Panc1 (cell line): ENCODE measurements around the gene CST5. TPM values are rescaled to one million over a fixed set of nuclear protein-coding genes. Genes with fewer than 3 reads are reported as not detected.

Source experiments
- ATAC-seq: fragments of 200-7000 bp; cut with Tn5 transposase; 2 replicates; pipeline ENCODE4 v1.9.1; 2020; ENCODE audit warnings: mild to moderate bottlenecking, moderate library complexity
- BruUV-seq: library from RNA; stranded (reverse); fragments of 400-500 nt; replicated peaks from 2 replicates; lab custom pipeline; 2021; lab: Mats Ljungman, UMichigan
- CTCF ChIA-PET: fragments of 300-600 bp; sonication (Branson Sonifier 250); formaldehyde crosslinking; loops from one replicate; lab custom pipeline; 2022; ENCODE audit warnings: antibody characterized with exemption; lab: Charles Lee
- POLR2A ChIA-PET: fragments of 300-600 bp; sonication (Branson Sonifier 250); formaldehyde crosslinking; loops from one replicate; lab custom pipeline; 2022; ENCODE audit warnings: antibody characterized with exemption; lab: Charles Lee
- DNase-seq: peaks from one replicate; pipeline ENCODE4 v3.0.0-alpha.2; 2010; ENCODE audit warnings: low read depth, low spot score
- H3K27ac ChIP-seq: 2 replicates; pipeline ENCODE4 v1.5.1; 2011; ENCODE audit warnings: mild to moderate bottlenecking, low read length, inconsistent platforms
- H3K27me3 ChIP-seq: fragments of 200-500 bp; sonication (Bioruptor generic); 2 replicates; pipeline ENCODE4 v1.6.0; 2014; ENCODE audit warnings: low read length, inconsistent platforms; ENCODE audit not compliant: control insufficient read depth, insufficient read depth
- H3K36me3 ChIP-seq: fragments of 200-500 bp; sonication (Bioruptor generic); 2 replicates; pipeline ENCODE4 v1.5.1; 2014; ENCODE audit warnings: inconsistent platforms, mild to moderate bottlenecking, low read length, moderate library complexity; ENCODE audit not compliant: control insufficient read depth, insufficient read depth
- H3K4me1 ChIP-seq: 2 replicates; pipeline ENCODE4 v1.5.1; 2011; ENCODE audit warnings: inconsistent platforms, mild to moderate bottlenecking, low read length, moderate library complexity; ENCODE audit not compliant: control insufficient read depth, insufficient read depth
- H3K4me3 ChIP-seq, 2 experiments: 2 replicates each; pipeline ENCODE4 v1.5.1; 2011 to 2012; ENCODE audit warnings: low read depth in 2 of 2, low read length in 2 of 2, mild to moderate bottlenecking in 2 of 2, inconsistent platforms in 1 of 2, moderate library complexity in 1 of 2
- H3K9me3 ChIP-seq: fragments of 200-500 bp; sonication (Bioruptor generic); 2 replicates; pipeline ENCODE4 v1.5.1; 2014; ENCODE audit warnings: low read depth, mild to moderate bottlenecking, inconsistent platforms, low read length, moderate library complexity; ENCODE audit not compliant: control insufficient read depth, insufficient read depth
- CTCF ChIP-seq: fragments of 450-650 bp; IDR thresholded peaks from 2 replicates; pipeline ENCODE4 v1.5.1; 2017; ENCODE audit warnings: mild to moderate bottlenecking
- POLR2AphosphoS5 ChIP-seq: IDR thresholded peaks from 2 replicates; pipeline ENCODE4 v1.6.1; 2012; ENCODE audit warnings: mild to moderate bottlenecking, low read depth, low read length, moderate library complexity
- REST ChIP-seq, 2 experiments: IDR thresholded peaks; 2 replicates each; pipeline ENCODE4 v1.6.1; 2011 to 2012; ENCODE audit warnings: low read depth in 2 of 2, control low read depth in 1 of 2, low read length in 1 of 2, mild to moderate bottlenecking in 1 of 2, moderate library complexity in 1 of 2; ENCODE audit not compliant: insufficient read depth in 1 of 2
- SIN3A ChIP-seq: IDR thresholded peaks from 2 replicates; pipeline ENCODE4 v1.6.1; 2012; ENCODE audit warnings: low read depth, mild to moderate bottlenecking, low read length, moderate library complexity, borderline replicate concordance; ENCODE audit not compliant: insufficient read depth
- TCF7L2 ChIP-seq: IDR thresholded peaks from 2 replicates; pipeline ENCODE4 v1.6.1; 2011; ENCODE audit warnings: mild to moderate bottlenecking, low read depth, low read length, inconsistent platforms
- in situ Hi-C: cut with HindIII; loops from 2 replicates; pipeline ENCODE4 v1.10.0; 2016; ENCODE audit warnings: low sequenced_read_pairs, low pct_unique_long_range_greater_than_20kb
- intact Hi-C: fragments of 100-400 bp; cut with micrococcal nuclease; formaldehyde crosslinking; loops from one replicate; pipeline ENCODE4 v1.10.0; 2022; ENCODE audit not compliant: unreplicated experiment
- total RNA-seq: library from RNA; stranded (reverse); gene quantifications from one replicate; pipeline ENCODE4 v1.2.1, GENCODE V29; 2021; ENCODE audit not compliant: unreplicated experiment

The CST5 gene
- total RNA-seq, 1 experiment from 2014 or later: not detected

- POLR2A ChIA-PET: no interaction called here
- Histone ChIP-seq H3K9me3 (no peaks in the 10 kb centered on the region), H3K4me1 (no peaks in the 10 kb centered on the region), H3K4me3 (no peak overlapping the region), H3K36me3 (no peaks in the 10 kb centered on the region), H3K27ac (no peak overlapping the region), H3K27me3 (no peaks in the 10 kb centered on the region)
- in situ Hi-C loops: no loop called here
- ATAC-seq (no peak), DNase-seq (no peak)
- intact Hi-C loops: no loop called here
- BruUV-seq: no TSS peak
- TF ChIP-seq TCF7L2 (no peak), CTCF (no peak), POLR2AphosphoS5 (no peak), SIN3A (no peak), REST (IDR thresholded peaks at IDR 0.05; ENCODE audit: insufficient read depth in 1 of 2, low read depth in 2 of 2, low read length in 1 of 2) (no peak)
- CTCF ChIA-PET: interaction anchor here (1.3 kb wide), 1 partner anchor 204 kb away, joined by 3 read pairs; no protein-coding TSS in a partner anchor
These were observed 7.5 kb downstream of the CST5 start for GRCh38 chr20:23872065-23872464.

- no peaks in the 10 kb centered on the region for H3K4me1 ChIP-seq
- TF ChIP-seq CTCF (no peak), REST (IDR thresholded peaks at IDR 0.05; ENCODE audit: insufficient read depth in 1 of 2, low read depth in 2 of 2, low read length in 1 of 2) (no peak), POLR2AphosphoS5 (no peak), SIN3A (no peak), TCF7L2 (no peak)
- no peak overlapping the region for H3K27ac ChIP-seq
- intact Hi-C loops: no loop called here
- ChIA-PET POLR2A (no interaction called here), CTCF (no interaction called here)
- no peak overlapping the region for H3K4me3 ChIP-seq
- no peak for ATAC-seq
- H3K9me3 ChIP-seq: no peaks in the 10 kb centered on the region
- no peaks in the 10 kb centered on the region for H3K27me3 ChIP-seq
- no peak for DNase-seq
- no peaks in the 10 kb centered on the region for H3K36me3 ChIP-seq
- BruUV-seq: no TSS peak
- in situ Hi-C loops: no loop called here
These were observed 9.1 kb downstream of the CST5 start for GRCh38 chr20:23870461-23870860.
